ENCODE measurements around the gene LHB.
A peak's percentile ranks its signal among the peaks of the same experiment; 100 is the strongest.
"Not testable (repeated sequence)": the region's sequence is repeated elsewhere in the genome, so short reads cannot be mapped to it uniquely, and the experiment has no call there.

Gene LHB

DNA sequence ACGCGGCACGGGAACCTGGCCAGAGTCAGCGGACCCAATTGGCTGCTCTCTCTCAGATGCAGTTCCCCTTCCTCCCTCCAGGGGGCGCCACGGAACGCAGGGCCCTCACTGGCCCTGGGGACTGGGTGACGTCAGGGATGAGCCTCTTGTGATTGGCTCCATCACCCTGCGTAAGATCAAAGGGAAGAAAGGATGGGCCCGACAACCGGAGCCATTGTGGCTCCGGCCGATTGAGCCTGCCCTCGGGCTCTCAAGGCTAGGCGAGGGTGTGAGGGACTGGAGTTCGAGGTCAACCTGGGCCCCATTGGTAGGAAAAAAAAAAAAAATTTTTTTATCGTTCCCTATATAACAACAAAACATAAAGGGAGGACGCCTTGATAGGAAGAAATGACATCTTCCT is 19.9 kb upstream of the LHB start, which contains the start of gene CGB1:
TSS of gene CGB1 (minus strand) at position 81 of the 400 bp plus-strand sequence. CDS start 184 bp downstream, outside the sequence.
- peak; percentile 7 for DNase-seq

DNA sequence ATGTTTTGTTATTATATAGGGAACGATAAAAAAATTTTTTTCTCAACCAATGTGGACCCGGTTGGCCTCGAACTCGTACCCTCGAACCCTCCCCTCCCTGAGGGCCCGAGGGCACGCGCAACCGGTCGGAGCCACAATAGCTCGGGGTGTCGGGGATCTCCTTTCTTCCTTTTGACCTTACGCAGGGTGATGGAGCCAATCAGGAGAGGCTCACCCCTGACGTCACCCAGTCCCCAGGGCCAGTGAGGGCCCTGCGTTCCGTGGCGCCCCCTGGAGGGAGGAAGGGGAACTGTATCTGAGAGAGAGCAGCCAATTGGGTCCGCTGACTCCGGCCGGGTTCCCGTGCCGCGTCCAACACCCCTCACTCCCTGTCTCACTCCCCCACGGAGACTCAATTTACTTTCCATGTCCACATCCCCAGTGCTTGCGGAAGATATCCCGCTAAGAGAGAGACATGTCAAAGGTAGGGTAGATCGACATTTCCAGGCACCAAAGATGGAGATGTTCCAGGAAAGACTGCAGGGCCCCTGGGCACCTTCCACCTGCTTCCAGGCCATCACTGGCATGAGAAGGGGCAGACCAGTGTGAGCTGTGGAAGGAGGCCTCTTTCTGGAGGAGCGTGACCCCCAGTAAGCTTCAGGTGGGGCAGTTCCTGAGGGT is 14.9 kb upstream of the LHB start, which contains the start of gene CGB2:
TSS of gene CGB2 (plus strand) at position 249 of the 660 bp plus-strand sequence. CDS start at position 455, 206 bp downstream.
- DNase-seq: peak; percentile 55

DNA sequence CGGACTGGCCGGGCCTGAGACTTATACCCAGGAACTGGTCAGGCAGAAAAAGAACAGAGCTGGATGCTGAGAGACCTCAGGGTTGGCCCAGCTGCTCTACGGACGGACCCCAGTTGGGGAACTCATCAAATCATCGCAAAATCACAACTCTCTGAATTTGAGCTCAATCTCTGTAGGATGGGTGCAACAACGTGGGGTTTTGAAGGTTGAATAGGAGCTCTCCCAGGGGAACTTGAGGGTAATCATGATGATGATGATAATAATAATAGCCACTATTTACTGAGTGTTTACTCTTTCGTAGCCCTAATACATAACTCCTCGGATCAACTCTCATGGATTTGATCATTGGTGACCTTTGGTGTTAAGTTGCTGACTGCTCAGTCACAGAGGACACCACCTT is 13.4 kb upstream of the LHB start:
- not testable (repeated sequence) for DNase-seq

DNA sequence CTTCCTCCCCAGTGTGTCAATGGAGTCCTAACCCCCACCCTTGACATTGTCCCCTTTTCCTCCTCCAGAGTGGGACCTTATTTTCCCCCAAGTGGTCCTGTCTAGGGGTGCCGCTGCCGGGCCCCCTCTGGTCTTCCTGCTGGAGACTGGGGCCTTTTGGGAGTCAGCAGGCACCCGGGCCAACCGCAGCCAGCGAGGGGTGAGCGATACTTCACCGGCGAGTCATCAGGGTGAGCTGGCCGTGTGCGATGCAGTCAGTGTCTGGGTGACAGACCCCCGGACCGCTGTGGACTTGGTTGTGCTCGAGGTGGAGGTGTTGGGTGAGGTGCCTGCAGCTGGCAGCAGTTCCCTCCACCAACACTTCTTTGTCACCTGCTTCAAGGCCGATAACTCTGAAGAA is 12.9 kb upstream of the LHB start:
- not testable (repeated sequence) for DNase-seq

DNA sequence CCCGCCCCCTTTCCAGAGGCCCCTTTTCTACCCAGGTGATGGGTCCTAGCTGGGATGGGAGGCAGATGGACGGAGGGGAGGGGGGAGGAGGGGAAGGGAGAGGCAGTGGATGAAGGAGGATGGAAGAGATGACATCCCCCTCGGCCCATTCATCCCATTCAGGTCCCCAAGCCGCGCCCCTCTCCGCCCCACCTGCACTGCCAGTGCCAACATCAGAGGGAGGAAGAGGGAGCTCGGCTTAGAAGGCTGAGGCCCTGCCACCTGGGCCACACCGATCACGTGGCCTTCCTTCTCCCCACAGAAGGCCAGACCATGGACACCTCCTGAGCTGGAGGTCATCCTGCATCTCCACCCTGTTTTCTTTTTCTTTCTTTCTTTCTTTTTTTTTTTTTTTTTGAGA is 11.8 kb upstream of the LHB start:
- not testable (repeated sequence) for DNase-seq

DNA sequence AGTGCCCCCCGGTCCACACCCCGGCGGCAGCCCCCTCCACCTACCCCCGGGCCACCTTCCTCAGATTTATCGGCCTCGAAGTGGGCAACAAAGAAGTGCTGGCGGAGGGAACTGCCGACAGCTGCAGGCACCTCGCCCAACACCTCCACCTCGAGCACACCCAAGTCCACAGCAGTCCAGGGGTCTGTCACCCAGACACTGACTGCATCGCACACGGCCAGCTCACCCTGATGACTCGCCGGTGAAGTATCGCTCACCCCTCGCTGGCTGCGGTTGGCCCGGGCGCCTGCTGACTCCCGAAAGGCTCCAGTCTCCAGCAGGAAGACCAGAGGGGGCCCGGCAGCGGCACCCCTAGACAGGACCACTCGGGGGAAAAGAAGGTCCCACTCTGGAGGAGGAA is 8.7 kb upstream of the LHB start:
- not testable (repeated sequence) for DNase-seq

DNA sequence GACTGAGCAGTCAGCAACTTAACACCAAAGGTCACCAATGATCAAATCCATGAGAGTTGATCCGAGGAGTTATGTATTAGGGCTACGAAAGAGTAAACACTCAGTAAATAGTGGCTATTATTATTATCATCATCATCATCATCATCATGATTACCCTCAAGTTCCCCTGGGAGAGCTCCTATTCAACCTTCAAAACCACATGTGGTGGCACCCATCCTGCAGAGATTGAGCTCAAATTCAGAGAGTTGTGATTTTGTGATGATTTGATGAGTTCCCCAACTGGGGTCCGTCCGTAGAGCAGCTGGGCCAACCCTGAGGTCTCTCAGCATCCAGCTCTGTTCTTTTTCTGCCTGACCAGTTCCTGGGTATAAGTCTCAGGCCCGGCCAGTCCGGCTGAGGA is 8.2 kb upstream of the LHB start:
- not testable (repeated sequence) for DNase-seq

DNA sequence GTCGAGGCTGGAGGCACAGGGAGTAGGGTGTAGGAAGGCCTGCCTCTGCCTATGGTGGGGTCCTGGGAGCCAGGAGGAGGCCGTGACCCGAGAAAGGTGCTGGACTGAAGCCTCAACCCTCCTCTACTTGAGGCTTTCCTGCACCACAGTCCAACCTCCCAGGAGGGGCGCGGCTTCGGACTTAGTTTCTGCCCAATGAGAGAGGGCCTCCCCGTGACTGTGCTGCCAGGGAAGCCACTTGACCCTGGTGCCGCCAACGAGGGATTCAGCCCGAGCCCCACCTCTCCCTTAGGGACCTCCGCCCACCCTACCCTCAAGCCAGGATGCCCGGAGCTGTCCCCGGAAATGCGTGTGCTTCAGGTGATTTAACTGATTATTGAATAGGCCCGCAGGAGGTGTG is 7.3 kb upstream of the LHB start, which contains the start of gene CGB3:
TSS of gene CGB3 (minus strand) at position 101 of the 400 bp plus-strand sequence. CDS start 362 bp downstream, outside the sequence.
- not testable (repeated sequence) for DNase-seq

DNA sequence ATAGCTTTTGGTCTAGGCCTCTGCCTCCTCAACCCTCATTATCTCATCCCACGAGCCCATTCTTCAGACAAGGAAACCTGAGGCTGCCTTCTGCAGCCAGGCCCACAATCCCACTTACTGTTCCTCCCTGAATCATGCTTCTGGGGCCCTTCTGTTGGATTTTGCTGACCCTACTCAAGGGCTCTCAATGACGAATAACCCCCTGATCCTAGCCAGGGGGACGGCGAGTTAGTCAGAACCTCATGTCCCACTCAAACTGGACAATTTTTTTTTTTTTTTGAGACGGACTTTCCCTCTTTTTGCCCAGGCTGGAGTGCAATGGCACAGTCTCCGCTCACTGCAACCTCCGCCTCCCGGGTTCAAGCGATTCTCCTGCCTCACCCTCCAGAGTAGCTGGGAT is 5.2 kb upstream of the LHB start:
- no peak for DNase-seq

DNA sequence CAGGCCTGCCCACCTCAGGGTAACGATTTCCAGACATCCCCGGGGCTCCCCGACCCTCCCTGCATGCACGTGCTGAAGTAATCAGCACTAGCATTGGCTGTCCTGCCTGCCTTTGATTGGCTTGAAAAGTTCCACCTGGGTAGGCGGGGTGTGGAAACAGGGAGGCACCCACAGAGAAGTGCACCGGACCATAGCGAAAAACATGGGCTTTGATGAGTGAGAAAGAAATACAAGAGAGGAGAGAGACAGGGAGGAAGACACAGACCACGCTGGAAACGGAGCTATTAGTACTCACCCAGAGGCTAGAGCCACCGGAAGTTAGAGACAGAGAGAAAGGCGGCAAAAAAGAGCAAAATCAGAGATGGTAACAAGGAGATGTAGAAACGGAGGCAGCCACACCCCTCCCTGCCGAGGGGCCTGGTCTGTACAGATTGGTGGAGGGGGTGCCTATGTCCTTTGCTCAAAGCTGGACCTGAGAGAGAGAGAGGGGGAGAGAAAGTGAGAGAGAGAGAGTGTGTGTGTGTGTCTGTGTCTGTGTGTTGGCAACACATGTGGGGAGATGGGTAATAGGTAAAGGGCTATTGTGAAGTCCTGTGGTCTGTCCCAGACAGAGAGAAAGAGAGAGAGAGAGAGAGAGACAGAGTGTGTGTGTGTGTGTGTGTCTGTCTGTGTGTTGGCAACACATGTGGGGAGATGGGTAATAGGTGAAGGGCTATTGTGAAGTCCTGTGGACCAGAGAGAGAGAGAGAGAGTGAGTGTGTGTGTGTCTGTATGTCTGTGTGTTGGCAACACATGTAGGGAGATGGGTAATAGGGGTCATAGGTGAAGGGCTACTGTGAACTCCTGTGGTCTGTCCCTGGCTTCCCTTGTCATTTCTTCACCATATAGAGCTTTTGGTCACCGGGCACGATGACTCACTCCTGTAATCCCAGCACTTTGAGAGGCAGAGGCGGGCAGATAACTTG is 4.3 kb upstream of the LHB start:
- DNase-seq: no peak

DNA sequence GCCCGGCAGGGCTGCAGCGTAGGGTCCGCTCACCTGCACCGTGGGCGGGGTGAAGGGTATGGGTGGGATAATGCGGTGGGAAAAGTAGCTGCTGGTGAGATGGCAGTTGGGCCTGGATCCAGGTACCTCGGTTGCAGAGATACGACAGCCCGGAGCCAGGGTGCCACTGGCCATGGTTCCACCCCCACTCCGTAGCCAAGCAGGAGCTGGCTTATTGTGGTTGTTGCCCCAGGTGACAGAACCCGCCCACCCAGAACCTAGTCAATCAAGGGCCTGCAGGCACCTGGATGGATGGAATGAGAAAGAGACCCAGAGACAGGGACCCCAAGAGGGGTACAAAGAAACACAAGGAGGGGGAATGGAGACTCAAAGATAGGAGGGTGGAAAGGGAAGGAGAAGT is 3.5 kb upstream of the LHB start:
- no peak for DNase-seq

DNA sequence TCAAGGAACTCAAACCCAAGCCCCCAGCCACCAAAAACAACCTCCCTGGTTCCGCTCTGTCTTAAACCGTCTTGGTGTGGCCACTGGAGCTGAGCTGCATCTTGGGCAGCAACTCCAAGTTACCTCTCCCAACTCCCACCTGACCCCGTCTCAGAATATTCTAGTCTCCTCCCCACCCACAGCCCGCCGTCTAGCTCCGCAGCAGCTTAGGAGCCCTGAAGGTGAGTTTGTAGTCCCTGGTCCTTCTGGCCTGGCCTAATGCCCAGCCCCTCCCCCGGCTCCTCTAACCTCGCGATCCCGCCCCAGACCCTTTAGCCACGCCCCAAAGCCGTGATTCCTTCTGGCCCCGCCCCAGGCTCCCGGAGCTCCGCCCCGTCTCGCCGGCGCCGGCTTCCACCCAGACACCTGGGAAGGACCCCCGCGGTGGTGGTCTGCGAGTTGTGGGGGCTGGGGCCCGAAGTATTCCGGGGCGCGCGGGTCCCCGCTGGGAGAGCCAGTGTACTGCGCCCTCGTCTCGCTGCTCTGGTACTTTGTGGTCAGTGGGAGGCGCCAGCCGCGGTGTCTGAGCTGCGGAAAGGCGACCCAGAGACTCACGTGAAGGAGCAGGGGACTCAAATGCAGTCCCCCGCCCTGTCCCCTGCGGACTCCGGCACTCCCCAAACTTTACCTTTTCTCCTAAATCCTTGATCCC is 2.5 kb upstream of the LHB start:
- DNase-seq: peak; percentile 63

DNA sequence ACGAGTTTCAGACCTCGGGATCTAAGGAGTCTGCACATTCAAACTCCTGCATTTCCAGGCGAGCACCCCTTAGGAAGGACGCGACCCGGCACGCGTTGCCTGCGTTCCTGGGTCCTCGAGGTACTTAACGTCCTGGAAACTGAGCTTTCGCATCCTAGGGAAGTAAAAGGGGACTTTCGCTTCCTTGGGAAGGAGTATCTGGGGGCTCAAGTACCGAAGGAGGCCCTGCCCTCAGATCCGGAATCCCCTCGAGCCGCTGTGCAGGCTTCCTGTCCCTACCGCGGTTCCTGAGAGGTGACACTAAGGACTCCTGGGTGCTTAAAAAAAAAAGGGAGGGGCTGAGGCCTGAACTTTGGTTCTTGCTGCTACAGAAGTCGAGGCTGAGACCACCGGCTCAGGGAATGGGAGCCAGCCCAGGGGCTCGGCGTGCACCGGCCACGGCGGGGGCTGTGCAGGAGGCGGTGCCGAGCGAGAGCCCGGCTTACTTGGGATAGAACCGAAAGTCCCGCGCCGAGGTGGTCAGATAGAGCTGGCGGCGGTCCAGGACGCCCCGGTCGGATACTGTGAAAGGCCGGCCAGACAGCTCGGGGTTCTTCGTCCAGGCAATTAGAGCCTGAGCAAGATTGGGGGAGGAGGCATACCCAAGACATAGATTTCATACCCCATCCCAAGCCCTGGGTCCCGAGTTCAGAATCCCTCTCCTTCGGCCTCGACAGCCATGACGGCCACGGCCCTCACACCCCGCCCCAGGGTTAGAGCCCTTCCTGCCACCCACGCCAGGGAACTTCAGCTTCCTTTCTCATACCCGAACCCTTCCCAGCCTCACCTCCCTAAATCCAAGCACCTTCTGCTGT is 1.7 kb upstream of the LHB start:
- DNase-seq: not testable (repeated sequence)

DNA sequence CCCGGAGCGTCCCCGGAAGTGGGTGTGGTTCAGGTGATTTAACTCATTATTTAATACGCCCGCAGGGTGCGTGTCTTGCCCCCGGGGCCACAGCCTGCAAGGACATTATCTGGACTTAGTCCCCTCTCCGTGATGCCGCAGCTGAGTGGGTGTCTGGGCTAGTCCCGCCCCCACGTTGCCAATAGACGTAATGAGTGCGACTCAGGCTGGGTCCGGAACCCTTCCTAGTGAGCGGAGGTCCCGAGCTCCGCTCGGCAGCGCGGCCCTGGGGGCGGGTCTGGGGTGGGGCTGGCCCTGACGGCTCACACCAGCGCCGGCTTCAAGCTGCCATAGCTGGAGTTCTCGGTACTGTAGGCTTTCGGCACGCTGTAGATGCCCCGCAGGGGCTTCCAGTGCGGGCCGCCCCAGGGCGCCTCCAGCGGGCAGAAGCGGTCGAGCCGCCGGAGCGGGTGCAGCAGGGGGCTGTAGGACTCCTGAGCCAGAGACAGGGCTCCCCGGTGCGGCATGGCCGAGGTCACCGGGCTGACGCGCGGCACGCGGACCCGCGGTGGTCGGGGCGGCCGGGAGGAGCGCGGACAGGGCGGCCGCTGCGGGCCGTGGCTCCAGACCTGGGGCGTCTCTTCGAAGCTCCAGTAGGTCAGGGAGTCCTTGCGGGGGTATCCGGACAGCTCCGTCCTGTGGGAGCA is 918 bp upstream of the LHB start:
- DNase-seq: peak; percentile 51

DNA sequence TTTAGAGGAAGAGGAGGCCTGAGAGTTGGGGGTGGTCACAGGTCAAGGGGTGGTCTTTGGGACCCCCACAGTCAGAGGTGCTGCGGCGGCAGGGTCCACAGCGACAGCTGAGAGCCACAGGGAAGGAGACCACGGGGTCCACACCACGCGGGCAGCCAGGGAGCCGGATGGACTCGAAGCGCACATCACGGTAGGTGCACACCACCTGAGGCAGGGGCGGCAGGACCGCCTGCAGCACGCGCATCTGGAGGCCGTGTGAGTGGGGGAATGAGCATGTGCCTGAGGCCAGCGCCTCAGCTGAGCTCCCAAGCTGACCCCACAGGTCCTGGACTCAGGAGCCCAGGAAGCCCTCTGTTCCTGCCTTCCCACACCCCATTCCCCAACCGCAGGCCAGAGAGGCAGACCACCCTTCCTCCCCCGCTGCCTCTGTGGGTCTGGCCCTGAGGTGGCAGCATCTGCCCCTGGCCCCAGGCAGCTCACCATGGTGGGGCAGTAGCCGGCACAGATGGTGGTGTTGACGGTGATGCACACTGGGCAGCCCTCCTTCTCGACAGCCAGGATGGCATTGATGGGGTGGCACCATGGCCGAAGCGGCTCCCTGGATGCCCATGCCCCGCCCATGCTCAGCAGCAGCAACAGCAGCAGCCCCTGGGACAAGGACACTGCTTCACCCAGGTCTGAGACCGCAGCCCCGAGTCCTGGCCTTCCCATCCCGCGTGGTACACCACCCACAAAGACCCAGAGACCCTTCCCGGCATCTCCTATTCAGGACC is 638 bp downstream of the LHB start:
- DNase-seq: no peak

DNA sequence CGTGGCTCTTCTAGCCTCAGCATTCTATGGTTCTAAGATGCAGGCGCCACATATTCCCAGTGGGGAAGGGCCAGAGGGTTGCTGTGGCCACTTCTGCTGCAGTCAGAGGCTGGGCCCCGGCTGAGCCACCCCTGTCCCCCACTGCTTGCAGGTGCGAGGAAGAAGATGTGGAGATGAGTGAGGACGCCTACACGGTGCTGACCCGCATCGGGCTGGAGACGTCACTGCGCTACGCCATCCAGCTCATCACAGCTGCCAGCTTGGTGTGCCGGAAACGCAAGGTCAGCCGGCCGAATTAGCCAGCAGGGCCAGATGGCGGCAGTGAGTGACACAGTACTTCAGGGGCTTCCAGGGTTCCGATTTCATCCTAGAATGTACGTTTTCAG is 2.0 kb downstream of the LHB start:
- DNase-seq: no peak

DNA sequence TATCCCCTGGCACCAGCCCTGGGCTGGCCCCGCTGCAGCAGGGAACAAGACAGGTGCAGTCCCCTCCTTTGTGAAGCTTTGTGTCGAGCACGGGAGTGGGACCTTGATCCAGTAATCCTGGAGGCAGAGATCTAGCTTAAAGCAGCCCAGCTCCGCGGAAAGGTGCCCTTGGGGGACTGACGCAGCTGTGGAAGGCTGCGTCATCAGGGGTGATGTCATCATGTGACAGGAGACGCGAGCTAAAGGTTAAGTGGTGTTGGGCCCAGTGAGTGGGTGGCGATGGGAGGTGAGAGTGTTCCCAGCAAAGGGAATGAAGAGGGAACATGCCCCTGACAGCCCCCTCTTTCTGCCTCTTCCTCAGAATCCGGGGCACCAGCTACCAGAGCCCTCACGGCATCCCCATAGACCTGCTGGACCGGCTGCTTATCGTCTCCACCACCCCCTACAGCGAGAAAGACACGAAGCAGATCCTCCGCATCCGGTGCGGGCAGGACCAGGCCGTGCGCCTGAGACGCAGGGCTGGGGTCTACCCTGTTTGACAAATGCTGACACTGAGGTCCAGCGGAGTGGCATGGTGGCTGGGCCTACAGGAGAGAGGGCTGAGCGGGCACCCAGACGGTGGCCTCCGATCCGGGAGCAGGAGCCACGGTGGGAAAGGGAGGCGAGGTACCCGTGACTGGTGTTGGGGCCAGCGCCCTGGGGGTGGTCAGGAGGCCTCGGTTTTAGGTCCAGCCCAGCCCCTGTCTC is 2.6 kb downstream of the LHB start:
- DNase-seq: no peak

DNA sequence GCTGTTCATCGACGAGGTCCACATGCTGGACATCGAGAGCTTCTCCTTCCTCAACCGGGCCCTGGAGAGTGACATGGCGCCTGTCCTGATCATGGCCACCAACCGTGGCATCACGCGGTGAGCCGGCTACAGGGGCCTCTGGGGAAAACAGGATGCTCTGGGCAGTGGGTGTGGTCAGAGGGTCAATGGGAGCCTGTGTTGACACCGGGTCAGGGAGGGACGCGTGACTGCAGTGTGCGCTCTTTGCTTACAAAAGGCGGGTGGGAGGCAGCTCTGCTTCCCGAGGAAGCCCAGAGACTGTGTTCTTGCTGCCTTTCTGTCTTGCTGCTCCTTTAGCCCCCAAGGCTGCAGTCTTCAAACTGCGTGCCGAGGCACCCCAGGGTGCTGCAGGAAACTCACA is 5.7 kb downstream of the LHB start:
- DNase-seq: no peak

DNA sequence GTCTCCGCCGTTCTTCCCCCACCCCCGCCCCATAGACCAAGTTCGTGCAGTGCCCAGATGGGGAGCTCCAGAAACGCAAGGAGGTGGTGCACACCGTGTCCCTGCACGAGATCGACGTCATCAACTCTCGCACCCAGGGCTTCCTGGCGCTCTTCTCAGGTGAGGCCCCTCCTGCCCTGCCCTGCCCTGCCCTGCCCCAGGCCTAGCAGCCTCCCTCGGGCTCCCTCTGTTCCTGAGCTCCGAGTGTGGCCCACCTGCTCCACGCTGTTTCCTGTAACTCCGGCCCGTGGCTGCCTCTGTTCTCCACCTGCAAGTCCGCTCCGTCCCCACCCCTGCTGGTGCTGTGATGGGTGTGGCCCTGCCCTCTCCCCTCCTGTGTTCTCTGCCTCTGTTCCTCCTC is 6.4 kb downstream of the LHB start:
- no peak for DNase-seq

DNA sequence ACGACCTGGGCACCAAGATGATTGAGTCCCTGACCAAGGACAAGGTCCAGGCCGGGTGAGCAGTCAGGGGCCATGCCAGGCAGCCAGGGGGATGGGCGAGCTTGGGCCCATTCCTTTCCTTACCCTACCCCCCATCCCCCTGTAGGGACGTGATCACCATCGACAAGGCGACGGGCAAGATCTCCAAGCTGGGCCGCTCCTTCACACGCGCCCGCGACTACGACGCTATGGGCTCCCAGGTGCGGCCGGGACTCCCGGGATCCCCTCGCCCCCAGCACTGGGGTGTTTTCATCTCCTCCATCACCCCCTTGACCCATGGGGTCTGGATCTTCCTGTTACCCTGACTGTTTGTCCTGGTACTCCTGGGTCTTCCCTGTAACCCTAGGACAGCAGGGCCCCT is 7.1 kb downstream of the LHB start:
- no peak for DNase-seq

Data from NCI-H1105 treated with DMSO at 0.1 percent for 48 hours (cell line).